HG03175 (cell line): ENCODE measurements around the gene MAP3K20.

Experiments used
- ATAC-seq: cut with Tn5 transposase; IDR thresholded peaks from one replicate; pipeline ENCODE4 v1.9.1; 2021; ENCODE audit warnings: mild to moderate bottlenecking, moderate library complexity; ENCODE audit not compliant: unreplicated experiment

Gene MAP3K20

GRCh38 chr2:173049831-173050230, 25.8 kb upstream of the MAP3K20 start:
- no peak for ATAC-seq

GRCh38 chr2:173050684-173051083, 25.0 kb upstream of the MAP3K20 start:
- no peak for ATAC-seq

GRCh38 chr2:173051463-173052215, 24.0 kb upstream of the MAP3K20 start:
- ATAC-seq: no peak

GRCh38 chr2:173053043-173053699, 22.5 kb upstream of the MAP3K20 start:
- ATAC-seq: no peak

- ATAC-seq: no peak
Measured at GRCh38 chr2:173054466-173054865, 21.2 kb upstream of the MAP3K20 start.

GRCh38 chr2:173056705-173057364, 18.8 kb upstream of the MAP3K20 start:
- no peak for ATAC-seq

- ATAC-seq: no peak
Measured at GRCh38 chr2:173058097-173058496, 17.5 kb upstream of the MAP3K20 start.

- no peak for ATAC-seq
Measured at GRCh38 chr2:173058673-173059072, 17.0 kb upstream of the MAP3K20 start.

- ATAC-seq: no peak
Measured at GRCh38 chr2:173059292-173059691, 16.4 kb upstream of the MAP3K20 start.

GRCh38 chr2:173059971-173060461, 15.6 kb upstream of the MAP3K20 start:
- ATAC-seq: no peak

GRCh38 chr2:173062801-173063200, 12.8 kb upstream of the MAP3K20 start:
- ATAC-seq: no peak

GRCh38 chr2:173064151-173064805, 11.4 kb upstream of the MAP3K20 start:
- ATAC-seq: no peak

GRCh38 chr2:173066887-173067676, 8.6 kb upstream of the MAP3K20 start:
- ATAC-seq: no peak

- no peak for ATAC-seq
Measured at GRCh38 chr2:173075056-173075780, 428 bp upstream of the MAP3K20 start.

GRCh38 chr2:173076581-173077345, 1.1 kb downstream of the MAP3K20 start:
- ATAC-seq: peak; percentile 30

GRCh38 chr2:173077506-173078177, 2.0 kb downstream of the MAP3K20 start:
- ATAC-seq: no peak

- ATAC-seq: no peak
Measured at GRCh38 chr2:173079141-173079540, 3.5 kb downstream of the MAP3K20 start.
